Stimulated activated CD8-positive, alpha-beta memory T cell treated with anti-CD3 and anti-CD28 coated beads, Interleukin-12 subunit alpha, Interleukin-12 subunit beta, amount 100 ng/mL, for 24 hours (primary cell): ENCODE measurements around the gene BICDL1.

ENCODE experiments used
- DNase-seq: peaks from one replicate; pipeline ENCODE4 v3.0.0-alpha.2; 2020; ENCODE audit errors: extremely low read depth

Gene BICDL1

DNA sequence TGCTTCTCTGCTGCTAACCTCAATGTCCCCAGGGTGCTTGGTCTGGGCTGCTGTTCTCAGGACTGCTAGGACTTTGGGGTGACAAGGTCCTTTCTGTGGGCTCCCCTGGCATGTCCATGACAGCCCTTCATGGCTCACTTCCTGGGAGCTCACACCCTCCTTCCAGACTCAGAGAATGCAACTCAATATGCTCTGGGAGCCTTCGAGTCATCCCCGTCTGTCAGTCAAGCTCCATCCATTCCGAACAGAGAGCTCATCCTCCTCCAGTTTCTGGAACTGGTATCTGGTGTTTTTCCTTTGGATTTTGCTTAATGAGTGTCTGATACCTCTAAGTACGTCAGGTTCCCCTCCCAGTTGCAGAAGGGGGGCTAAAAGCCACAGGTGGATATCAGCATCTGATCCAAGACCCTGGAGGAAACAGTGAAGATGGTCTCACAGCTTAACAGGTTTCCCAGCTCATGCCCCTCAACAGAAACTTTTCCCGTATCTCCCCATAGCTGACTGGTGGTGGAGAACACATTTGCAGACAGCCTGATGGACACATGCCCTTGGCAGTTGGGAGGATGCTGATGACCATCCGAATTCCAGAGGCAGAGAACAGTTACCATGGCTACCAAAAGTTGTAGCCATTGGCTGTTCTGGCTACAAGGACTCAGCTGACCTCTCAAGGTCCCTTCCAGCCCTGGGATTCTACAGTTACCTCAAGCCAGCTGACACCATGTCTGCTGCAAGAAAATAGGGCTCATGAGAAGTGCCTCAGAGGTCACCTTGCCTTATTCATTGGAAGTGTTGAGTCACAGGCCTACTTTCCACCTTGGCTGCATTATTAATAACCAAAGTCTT lies 137.0 kb downstream of the BICDL1 start:
- no peak for DNase-seq

DNA sequence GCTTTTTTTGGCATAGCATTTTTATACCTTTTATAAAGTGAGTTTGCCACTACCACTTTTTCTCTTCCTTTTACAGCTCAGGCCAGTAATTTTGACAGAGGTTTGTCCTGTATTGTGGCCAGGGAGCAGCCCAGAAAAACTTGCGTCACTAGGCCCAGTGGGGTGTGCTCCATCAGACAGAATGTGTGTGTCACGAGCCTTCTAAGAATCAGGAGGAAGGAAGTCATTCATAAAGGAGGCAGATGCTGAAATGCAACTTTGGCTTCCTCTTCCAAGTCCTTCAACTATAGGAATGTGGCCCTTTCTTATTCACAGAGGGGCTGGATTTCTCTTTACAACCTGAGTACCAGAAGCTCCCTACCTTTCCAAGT lies 137.6 kb downstream of the BICDL1 start:
- no peak for DNase-seq

DNA sequence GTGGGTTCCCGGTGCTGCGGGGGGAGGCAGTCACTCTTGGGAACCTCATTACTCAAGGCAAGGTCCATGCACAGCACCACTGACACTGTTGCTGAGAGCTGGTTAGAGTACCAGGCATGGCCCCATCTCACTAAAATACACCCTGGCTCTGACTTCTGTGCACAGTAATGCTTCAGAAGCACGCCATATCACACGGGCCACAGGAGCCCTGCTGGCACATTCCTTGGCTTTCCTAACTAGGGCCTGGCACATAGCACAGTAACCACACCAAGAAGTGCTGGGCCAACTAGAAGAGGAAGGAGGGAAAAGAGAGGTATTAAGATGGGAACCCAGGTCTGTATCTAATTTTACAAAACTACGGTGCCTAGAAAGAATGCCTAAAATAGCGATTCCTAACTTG lies 141.0 kb downstream of the BICDL1 start:
- no peak for DNase-seq

DNA sequence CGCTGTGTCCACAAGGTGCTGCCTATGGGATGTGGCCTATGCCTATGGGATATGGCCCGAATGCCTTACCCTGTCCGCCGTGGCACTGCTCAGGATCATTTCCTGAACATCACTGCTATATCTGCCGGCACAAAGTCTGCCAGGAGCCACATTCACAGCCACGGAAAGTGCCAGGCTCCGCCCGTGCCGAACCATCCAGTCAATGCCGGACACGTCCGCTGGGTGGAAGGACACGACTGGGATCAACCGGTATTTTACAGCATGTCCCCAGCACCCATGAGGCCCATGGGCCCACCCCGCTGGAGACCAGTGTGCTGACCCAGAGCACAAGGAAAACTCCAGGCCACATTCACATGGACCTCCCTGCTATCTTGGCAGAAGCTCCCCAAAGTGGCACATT lies 142.1 kb downstream of the BICDL1 start:
- DNase-seq, result no peak

DNA sequence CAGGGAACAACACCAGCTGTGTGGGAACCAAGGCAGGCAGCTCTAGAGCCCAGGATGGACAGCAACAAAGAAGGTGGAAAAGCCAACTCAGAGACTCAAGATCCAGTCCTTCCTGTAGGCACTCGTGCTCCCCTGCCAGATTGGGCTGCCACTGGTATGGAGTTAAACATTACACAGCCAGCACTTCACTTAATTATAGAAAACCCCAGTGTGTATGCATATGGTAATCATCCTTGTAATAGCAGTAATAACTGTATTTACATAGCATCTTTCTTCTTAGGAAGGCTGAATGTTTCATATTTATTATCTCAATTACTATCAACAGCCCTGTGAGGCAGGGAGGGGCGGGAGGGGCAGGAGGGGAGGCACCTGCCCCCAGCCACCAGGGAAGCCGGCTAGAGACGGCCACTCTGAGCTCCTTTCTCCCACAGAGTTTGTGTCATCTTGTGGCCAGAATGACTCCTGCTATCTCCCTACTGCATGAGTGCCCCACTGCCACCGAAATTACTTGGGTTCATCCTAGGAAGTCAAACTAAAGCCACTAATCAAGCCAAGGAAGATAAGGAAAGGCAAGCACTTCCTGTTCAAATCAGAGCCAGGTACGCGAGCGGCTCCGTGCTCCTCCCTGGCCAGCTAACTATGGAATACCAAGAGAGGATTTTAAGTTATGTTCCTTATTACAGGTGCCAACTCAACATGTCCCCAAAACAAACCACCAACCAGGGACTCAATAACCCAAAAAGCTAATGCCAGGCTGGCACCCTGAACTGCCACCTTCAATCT lies 143.2 kb downstream of the BICDL1 start:
- no peak for DNase-seq

DNA sequence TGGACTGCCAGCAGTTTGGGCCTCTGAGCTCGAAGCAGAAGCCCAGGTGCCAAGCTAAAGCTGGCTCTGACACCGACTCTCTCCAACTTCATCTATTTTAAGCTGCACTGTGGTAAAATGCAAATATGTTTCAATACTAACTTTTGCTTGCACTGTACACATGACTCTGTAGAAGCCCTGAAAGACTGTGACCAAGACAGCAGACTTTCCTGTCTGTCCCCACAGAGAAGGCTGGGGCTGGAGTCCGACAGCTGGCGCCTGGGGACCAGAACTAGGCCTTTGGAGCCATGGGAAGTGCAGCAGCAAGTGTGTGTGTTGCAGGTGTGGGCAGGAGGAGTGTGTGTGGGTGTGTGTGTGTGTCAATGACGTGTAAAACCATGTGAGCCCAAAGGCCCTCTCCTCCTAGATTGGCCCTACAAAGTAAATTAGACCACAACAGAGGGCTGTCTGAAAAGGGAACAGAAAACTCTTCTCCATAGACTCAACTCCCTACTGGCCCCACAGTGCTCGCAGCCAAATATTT lies 143.9 kb downstream of the BICDL1 start:
- no peak for DNase-seq

DNA sequence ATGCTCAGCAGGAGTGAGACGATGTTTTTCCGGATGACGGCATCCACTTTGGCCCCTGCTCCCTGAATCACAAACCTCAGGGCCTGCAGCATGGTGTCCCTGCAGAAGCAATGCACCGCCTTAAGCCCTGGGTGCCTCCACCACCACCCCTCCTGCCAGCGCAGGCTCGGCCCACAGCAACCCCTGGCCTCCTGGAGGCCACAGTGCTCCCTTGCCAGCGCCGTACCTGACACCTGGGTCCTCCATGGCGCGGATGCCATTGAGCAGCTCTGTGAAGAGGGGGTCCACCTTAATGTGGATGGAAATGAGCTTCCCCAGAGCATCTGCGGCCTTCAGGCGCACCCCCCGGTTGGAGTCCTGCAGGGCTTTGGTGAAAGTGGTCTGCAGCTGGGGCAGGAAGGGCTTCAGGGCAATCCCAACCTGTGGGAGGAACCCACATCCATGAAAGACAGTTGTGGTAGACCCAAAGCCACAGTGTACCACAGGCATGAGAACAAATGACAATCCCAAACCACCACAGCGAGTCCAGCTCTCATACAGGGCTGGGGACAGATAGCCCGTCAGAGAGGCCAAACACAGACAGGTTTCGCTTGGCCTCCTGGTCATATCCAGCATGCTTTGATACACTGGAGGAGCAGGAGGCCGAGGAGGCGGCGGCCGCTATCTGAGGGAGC lies 145.4 kb downstream of the BICDL1 start:
- DNase-seq, result no peak

DNA sequence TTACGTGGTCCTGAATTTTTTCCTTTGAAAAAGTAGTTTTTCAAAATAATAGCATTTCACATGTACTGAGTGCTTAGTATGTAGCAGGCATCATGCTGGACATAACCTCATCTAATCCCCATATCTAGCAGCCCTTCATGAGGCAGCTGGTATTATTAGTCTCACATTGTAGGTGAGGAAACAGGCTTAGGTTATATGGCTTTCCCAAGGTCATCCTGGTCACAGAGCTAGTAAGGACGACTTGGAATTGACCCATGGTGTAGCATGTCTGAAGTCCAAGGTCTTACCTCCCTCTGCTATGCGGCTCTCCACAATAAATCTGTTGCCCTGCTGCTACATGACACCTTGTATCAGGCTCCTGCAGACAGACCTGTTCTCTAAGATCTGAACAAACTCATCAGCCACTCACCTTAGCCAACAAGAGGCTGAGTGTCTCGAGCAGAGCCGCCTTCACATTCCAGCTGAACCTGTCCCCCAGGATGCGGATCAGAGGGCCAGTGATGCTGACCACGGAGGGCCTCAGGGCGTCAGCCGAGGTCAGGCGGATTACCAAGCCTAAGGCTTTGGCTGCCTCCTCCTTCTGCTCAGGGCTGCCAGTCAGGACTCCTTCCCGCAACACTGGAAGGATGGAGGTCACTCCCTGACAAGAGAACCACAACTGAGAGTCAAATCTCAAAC lies 147.2 kb downstream of the BICDL1 start:
- no peak for DNase-seq

DNA sequence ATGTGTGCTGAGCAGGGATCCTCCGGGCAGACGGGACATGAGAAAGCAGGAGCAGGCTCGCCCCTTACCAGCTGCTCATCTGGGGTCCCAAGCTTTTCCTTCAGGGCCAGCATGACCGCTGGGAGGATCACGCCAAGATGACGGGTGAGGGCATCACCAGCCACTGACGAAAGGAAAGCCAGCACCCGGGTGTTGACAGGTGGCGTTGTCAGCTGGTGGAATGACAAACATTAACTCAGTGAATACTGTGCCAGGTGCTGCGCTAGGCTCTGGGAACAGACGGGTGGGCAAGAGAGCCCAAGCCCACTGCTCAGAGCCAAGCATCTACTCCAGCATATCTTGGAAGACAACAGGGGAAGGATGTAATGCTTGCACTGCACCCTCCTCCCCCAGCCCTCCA lies 148.8 kb downstream of the BICDL1 start:
- DNase-seq, result no peak

DNA sequence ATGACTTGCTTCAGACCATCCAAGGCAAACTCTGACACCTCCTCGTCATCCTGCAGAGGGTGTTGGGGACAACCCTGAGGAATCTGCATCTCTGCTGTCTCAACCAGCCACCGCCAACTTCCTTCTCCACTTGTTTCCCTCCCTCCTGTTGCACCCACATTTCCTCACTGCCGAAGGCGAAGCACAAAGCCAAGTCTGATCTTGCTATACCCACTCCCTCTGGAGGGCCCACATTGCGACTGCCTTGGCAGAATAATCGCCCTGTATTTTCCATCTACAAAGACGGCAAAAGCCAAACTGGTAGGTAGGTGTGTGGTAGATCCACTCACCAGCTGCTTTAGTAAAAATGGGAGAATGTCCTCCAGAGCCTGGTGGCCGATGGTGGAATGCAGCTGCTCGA lies 149.3 kb downstream of the BICDL1 start:
- DNase-seq, result no peak

DNA sequence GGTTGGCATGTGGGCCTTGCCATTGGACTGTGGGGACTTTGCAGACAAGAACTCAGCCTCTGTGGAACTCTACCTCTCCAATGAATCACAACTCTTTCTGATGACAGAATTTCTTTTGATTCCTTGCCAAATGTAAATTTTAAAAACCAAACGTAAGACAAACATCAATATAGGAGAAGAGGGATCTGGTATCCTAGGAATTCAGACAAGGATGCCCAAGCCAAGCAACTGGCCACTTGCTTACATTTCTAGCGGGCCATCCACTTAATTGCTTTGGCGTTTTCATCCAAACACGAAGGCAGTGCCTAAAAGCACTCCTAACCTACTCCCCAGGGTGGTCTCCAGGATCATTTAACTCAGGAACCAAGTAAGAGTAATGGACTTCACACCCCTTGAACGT lies 150.9 kb downstream of the BICDL1 start:
- DNase-seq, result no peak

DNA sequence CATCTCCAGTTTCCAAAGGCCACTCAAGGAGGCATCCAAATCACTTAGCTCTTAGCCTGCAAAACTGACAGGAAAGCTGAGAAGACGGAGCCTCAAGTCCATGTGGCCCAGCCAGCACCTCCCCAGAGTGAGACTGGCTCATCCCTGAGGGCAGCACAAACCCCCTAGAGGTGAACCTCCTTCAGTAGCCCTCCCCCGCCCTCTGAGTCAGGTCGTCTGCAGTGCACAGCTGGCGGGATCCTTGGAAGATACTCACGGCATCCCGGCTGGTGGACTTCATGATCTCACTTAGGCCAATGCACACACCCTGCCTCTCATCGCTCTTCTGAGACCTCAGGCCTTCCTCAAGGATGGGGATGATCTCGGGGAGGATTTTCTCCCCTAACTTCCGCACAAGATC lies 151.6 kb downstream of the BICDL1 start:
- DNase-seq, result no peak

DNA sequence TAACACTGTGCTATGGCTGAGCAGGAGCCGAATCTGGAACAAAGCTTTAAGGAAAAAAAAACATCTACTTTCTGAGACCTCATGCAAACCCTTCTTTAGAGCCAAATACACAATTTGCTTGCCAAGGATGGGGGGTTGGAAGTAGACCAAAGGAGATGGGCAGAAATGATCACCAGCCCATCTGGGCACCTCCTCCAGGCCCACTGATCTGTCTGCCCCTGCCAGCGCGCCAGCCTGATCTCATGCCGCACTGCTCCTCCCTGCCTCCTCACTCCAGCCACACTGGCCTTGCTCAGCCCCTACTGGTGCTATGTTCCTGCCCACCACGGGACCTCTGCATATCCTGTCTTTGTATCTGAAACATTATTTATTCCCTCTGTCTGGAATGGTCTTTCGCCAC lies 152.3 kb downstream of the BICDL1 start:
- DNase-seq, result no peak

DNA sequence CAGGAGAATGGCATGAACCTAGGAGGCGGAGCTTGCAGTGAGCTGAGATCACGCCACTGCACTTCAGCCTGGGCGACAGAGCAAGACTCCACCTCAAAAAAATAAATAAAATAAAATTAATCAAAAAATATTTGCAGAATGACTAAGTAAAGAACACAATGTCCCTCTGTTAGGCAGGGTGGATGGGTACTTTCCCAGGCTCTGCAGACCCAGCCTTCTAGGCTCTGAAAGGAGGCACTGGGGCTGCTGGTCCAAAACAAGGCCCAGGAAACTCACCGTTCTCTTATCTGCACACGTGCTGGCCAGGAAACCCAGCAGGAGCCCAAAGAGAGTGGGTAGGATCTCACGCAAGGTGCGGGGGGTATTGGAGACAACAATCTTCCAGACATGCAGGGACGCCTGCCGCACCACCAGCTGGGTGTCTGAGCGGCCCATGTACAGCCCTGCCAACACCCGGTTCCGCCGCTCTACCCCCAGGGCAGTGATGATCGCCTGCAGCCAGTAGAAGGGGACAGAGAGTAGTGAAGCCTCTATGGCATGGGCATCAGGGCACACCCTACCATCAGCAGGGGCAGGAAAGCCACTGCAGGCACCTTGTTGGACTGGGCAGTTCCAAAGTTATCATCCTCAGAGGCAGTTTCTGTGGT lies 153.3 kb downstream of the BICDL1 start:
- no peak for DNase-seq
